ENCODE measurements around the gene MIA.
"Not testable (repeated sequence)": the region's sequence is repeated elsewhere in the genome, so short reads cannot be mapped to it uniquely, and the experiment has no call there.

The MIA gene

DNA sequence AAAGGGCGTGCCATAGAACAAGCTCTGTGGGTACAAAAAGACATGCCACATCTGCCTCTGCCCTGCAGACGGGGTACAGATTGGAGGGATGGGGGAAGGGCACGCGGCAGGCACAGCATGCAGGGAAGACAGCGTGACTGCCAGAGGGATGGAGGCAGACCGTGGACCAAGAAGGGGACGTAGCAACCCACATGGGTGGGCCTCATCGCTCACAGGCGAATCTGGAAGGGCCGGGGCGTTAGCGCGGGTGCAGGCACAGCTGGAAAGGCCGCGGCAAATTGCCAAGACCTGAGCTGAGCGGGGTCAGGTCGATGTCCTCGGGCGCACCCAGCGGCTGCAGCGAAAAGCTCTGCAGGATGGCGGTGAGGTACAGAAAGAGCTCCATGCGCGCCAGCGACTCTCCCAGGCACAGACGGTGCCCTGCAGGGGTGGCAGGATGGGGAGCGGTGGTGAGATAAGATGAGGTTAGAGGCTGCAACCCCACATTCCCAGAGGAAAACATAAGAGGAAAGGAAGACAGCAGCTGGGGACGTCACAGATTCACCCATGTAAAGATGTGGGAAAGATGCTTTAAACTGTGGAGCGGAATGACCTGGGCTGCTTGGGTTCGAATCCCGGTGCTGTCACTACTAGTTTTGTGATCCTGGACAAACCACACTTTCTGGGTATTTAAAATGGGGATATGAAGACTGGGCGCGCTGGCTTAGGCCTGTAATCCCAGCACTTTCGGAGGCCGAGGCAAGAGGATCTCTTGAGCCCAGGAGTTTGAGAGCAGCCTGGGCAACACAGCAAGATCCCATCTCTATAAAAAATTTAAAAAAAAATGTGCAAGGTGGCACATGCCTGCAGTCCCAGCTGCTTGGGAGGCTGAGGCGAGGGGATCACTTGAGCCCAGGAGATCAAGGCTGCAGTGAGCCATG lies 43.4 kb downstream of the MIA start:
- H3K4me1 ChIP-seq (ENCODE audit: low read depth, poor library complexity, severe bottlenecking), result peaks cover 18% of the 10 kb centered on the region
- not testable (repeated sequence) for H3K27ac ChIP-seq; H4K20me1 ChIP-seq (ENCODE audit: insufficient read depth); H3K4me3 ChIP-seq (IDR thresholded peaks at IDR 0.05; ENCODE audit: insufficient read depth, low read depth, low read length); H3K36me3 ChIP-seq (ENCODE audit: insufficient read depth); H3K9ac ChIP-seq; H3K79me2 ChIP-seq (ENCODE audit: insufficient read depth, low read depth); H3K27me3 ChIP-seq (ENCODE audit: insufficient read depth, low read depth)
- H3K4me2 ChIP-seq, result peak overlapping the region; percentile 92
- TF ChIP-seq, protein P1, sequence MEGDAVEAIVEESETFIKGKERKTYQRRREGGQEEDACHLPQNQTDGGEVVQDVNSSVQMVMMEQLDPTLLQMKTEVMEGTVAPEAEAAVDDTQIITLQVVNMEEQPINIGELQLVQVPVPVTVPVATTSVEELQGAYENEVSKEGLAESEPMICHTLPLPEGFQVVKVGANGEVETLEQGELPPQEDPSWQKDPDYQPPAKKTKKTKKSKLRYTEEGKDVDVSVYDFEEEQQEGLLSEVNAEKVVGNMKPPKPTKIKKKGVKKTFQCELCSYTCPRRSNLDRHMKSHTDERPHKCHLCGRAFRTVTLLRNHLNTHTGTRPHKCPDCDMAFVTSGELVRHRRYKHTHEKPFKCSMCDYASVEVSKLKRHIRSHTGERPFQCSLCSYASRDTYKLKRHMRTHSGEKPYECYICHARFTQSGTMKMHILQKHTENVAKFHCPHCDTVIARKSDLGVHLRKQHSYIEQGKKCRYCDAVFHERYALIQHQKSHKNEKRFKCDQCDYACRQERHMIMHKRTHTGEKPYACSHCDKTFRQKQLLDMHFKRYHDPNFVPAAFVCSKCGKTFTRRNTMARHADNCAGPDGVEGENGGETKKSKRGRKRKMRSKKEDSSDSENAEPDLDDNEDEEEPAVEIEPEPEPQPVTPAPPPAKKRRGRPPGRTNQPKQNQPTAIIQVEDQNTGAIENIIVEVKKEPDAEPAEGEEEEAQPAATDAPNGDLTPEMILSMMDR (conservative IDR thresholded peaks at IDR 0.05; ENCODE audit: low read depth, low read length), result peak; percentile 41; the same call in 1 of the 2 replicates
- peak overlapping the region; percentile 85 for H2AFZ ChIP-seq (ENCODE audit: low read depth)

DNA sequence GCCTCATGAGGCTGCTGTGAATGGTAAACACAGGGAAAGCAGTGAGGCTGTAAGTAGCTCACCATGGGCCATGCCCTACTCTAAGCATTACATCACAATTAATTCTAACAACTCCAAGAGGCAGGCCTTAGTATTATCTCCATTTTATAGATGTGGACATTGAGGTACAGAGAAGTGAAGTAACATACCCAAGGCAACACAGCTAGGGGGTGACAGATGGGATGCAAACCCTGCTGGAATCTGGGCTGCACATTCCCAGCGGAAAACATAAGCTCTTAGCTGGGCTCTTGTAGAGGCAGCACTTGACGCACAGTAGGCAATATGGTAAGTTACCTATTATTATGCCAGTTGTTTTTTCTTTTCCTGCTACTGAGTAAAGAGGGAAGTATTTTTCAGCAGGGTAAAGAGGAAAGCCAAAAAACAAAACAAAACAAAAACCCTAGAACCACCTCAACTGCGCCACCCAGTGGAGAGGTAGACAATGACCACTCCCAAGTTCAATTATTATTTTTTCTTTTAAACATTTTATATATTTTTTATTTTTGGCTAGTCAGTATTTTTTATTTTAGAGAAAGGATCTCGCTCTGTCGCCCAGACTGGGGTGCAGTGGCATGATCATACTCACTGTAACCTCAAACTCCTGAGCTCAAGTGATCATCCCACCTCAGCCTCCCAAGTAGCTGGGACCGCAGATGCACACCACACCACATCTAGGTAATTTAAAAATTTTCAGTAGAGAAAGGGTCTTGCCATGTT lies 44.3 kb downstream of the MIA start:
- not testable (repeated sequence) for H3K36me3 ChIP-seq (ENCODE audit: insufficient read depth); H2AFZ ChIP-seq (ENCODE audit: low read depth); H3K9ac ChIP-seq; H3K27me3 ChIP-seq (ENCODE audit: insufficient read depth, low read depth); H3K4me3 ChIP-seq (IDR thresholded peaks at IDR 0.05; ENCODE audit: insufficient read depth, low read depth, low read length); H4K20me1 ChIP-seq (ENCODE audit: insufficient read depth); H3K79me2 ChIP-seq (ENCODE audit: insufficient read depth, low read depth); H3K27ac ChIP-seq
- peaks cover 18% of the 10 kb centered on the region for H3K4me1 ChIP-seq (ENCODE audit: low read depth, poor library complexity, severe bottlenecking)
- TF ChIP-seq, protein P1 (conservative IDR thresholded peaks at IDR 0.05; ENCODE audit: low read depth, low read length), result peak; percentile 89
- peak overlapping the region; percentile 39; the same call in 1 of the 2 replicates for H3K4me2 ChIP-seq

DNA sequence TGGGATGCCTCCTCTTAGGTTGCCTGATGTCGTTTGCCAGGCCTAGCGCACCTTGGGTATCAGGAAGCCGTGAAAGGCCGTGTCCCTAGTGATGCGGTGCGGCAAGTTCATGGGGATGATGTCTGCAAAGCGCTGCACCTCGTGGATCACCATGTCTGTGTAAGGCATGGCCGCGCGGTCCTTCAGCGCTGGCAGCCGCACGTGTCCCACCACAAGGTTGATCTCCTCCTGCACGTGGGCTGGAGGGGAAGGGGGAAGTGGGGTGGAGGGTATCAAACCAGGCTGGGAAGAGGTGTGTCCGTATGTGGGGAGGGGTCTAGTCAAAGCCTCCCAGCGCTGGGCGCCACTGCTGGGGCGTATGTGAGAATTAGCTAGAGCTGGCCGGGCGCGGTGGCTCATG lies 46.8 kb downstream of the MIA start:
- H3K4me1 ChIP-seq (ENCODE audit: low read depth, poor library complexity, severe bottlenecking), result peaks cover 18% of the 10 kb centered on the region
- H3K36me3 ChIP-seq (ENCODE audit: insufficient read depth), result no peaks in the 10 kb centered on the region
- TF ChIP-seq, protein P1 (conservative IDR thresholded peaks at IDR 0.05; ENCODE audit: low read depth, low read length), result no peak
- no peak overlapping the region for H3K4me3 ChIP-seq (IDR thresholded peaks at IDR 0.05; ENCODE audit: insufficient read depth, low read depth, low read length)
- H3K4me2 ChIP-seq, result no peak overlapping the region
- no peak overlapping the region for H3K9ac ChIP-seq
- no peaks in the 10 kb centered on the region for H3K27me3 ChIP-seq (ENCODE audit: insufficient read depth, low read depth)
- H3K79me2 ChIP-seq (ENCODE audit: insufficient read depth, low read depth), result no peaks in the 10 kb centered on the region
- H4K20me1 ChIP-seq (ENCODE audit: insufficient read depth), result no peaks in the 10 kb centered on the region
- no peak overlapping the region for H3K27ac ChIP-seq
- no peak overlapping the region for H2AFZ ChIP-seq (ENCODE audit: low read depth)

DNA sequence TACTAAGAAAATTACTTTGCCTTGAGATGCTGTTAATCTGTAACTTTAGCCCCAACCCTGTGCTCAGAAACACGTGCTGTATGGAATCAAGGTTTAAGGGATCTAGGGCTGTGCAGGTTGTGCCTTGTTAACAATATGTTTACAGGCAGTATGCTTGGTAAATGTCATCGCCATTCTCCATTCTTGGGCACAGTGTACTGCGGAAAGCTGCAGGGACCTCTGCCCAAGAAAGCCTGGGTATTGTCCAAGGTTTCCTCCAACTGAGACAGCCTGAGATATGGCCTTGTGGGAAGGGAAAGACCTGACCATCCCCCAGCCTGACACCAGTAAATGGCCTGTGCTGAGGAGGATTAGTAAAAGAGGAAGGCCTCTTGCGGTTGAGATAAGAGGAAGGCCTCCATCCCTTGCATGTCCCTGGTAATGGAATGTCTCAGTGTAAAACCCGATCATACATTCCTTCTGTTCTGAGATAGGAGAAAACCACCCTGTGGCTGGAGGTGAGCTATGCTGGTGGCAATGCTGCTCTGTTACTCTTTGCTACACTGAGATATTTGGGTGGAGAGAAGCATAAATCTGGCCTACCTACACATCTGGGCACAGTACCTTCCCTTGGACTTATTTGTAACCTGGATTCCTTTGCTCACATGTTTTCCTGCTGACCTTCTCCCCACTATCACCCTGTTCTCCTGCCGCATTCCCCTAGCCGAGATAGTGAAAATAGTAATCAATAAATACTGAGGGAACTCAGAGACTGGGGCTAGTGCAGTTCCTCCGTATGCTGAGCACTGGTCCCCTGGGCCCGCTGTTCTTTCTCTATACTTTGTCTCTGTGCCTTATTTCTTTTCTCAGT lies 47.6 kb downstream of the MIA start:
- not testable (repeated sequence) for H3K4me2 ChIP-seq; H4K20me1 ChIP-seq (ENCODE audit: insufficient read depth); H2AFZ ChIP-seq (ENCODE audit: low read depth); H3K9ac ChIP-seq; H3K79me2 ChIP-seq (ENCODE audit: insufficient read depth, low read depth); H3K27ac ChIP-seq; H3K4me3 ChIP-seq (IDR thresholded peaks at IDR 0.05; ENCODE audit: insufficient read depth, low read depth, low read length); H3K27me3 ChIP-seq (ENCODE audit: insufficient read depth, low read depth); H3K36me3 ChIP-seq (ENCODE audit: insufficient read depth)
- H3K4me1 ChIP-seq (ENCODE audit: low read depth, poor library complexity, severe bottlenecking), result peaks cover 14% of the 10 kb centered on the region

DNA sequence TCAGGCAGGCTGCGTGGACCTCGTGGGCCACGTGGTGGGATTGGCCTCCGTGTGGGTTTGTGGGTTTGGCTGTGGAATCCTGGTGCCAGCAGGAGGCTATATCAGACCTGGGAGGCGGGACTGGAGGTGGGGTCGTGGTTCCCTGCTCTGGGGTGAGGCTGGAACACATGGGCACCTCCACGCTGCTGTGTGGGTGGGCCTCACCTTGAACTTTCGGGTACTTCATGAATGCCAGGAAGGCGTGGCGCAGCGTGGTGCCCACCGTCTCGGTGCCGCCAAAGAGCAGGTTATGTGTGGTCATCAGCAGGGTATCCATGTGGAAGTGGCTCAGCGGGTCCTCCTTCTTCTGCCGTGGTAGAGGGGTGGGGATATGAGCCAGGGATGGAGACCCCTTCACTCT lies 49.6 kb downstream of the MIA start:
- H3K9ac ChIP-seq; H3K4me2 ChIP-seq; H3K27me3 ChIP-seq (ENCODE audit: insufficient read depth, low read depth); H2AFZ ChIP-seq (ENCODE audit: low read depth); H4K20me1 ChIP-seq (ENCODE audit: insufficient read depth); H3K4me1 ChIP-seq (ENCODE audit: low read depth, poor library complexity, severe bottlenecking); H3K79me2 ChIP-seq (ENCODE audit: insufficient read depth, low read depth); H3K27ac ChIP-seq; H3K4me3 ChIP-seq (IDR thresholded peaks at IDR 0.05; ENCODE audit: insufficient read depth, low read depth, low read length); H3K36me3 ChIP-seq (ENCODE audit: insufficient read depth): not testable (repeated sequence)

DNA sequence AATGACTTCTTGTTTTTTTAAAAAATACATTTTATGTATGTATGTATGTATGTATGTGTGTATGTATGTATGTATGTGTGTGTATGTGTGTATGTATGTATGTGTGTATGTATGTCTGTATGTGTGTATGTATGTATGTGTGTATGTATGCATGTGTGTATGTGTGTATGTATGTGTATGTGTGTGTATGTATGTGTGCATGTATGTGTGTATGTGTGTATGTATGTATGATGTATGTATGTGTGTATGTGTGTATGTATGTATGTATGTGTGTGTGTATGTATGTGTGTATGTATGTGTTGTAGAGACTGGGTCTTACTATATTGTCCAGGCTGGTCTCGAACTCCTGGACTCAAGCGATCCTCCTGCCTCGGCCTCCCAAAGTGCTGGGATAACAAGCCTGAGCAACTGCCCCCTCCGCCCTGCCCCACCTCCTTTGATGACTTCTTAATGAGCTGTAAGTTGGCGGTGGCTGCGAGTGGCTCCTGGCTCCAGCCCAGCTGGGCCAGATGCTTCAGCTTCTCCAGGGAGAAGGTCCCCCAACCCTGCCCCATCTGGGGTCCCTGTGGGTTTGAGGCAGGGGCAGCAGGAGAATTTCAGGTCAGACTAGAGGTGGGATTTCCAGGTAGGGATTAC lies 50.3 kb downstream of the MIA start:
- not testable (repeated sequence) for H3K4me1 ChIP-seq (ENCODE audit: low read depth, poor library complexity, severe bottlenecking); H4K20me1 ChIP-seq (ENCODE audit: insufficient read depth); H3K27me3 ChIP-seq (ENCODE audit: insufficient read depth, low read depth); H3K9ac ChIP-seq; H3K36me3 ChIP-seq (ENCODE audit: insufficient read depth); H3K27ac ChIP-seq; H3K4me2 ChIP-seq; H2AFZ ChIP-seq (ENCODE audit: low read depth); H3K79me2 ChIP-seq (ENCODE audit: insufficient read depth, low read depth); H3K4me3 ChIP-seq (IDR thresholded peaks at IDR 0.05; ENCODE audit: insufficient read depth, low read depth, low read length)

DNA sequence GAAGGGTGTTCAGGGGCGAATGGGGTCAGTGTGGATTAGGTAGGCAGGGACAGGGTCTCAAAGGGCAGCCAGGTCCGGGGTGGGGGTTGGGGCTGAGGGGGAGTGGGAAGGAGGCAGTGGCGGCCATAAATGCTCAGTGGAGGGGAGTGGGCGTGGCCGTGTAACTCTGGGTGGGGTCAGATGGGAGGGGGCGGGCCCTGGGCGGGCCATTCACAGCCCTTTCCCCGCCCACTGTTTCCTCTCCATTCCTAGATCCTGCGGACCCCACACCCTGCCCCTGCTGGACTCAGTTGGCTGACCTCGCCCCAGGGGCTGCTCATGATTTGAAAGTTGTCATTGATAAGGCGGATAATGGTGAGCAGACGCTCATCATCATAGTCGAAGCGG lies 51.0 kb downstream of the MIA start:
- H4K20me1 ChIP-seq (ENCODE audit: insufficient read depth); H3K4me2 ChIP-seq; H3K27ac ChIP-seq; H3K4me3 ChIP-seq (IDR thresholded peaks at IDR 0.05; ENCODE audit: insufficient read depth, low read depth, low read length); H3K4me1 ChIP-seq (ENCODE audit: low read depth, poor library complexity, severe bottlenecking); H3K79me2 ChIP-seq (ENCODE audit: insufficient read depth, low read depth); H2AFZ ChIP-seq (ENCODE audit: low read depth); H3K36me3 ChIP-seq (ENCODE audit: insufficient read depth); H3K9ac ChIP-seq; H3K27me3 ChIP-seq (ENCODE audit: insufficient read depth, low read depth): not testable (repeated sequence)

Data from KMS-11 (cell line).